ENCODE data around the gene TMEM187. TPM values are rescaled to one million over a fixed set of nuclear protein-coding genes. Genes with fewer than 3 reads are reported as not detected.

Gene TMEM187
- 1.9 TPM for total RNA-seq

GRCh38 chrX:153972368-153973126 lies at the start of gene TMEM187:
Gene TMEM187, plus strand, starts transcription at chrX:153972754. Its CDS starts 9,309 bp downstream, at chrX:153982063.

GRCh38 chrX:153925739-153926551 lies 46.6 kb upstream of the TMEM187 start, which contains the start of gene ARHGAP4:
Gene ARHGAP4, minus strand, starts transcription at chrX:153926264. Its CDS starts 62 bp downstream, at chrX:153926202.

GRCh38 chrX:153934762-153935325 lies 37.7 kb upstream of the TMEM187 start, which contains the start of gene NAA10:
Gene NAA10, minus strand, starts transcription at chrX:153935037. Its CDS starts 133 bp downstream, at chrX:153934904.

GRCh38 chrX:153944140-153944799 lies 28.3 kb upstream of the TMEM187 start, which contains the start of gene RENBP:
Gene RENBP, minus strand, starts transcription at chrX:153944643. Its CDS starts 33 bp downstream, at chrX:153944610.

GRCh38 chrX:153971450-153972367 lies 845 bp upstream of the TMEM187 start, which contains the start of gene HCFC1:
Gene HCFC1, minus strand, starts transcription at chrX:153971818. Its CDS starts 978 bp downstream, at chrX:153970840.

GRCh38 chrX:154019633-154020528 lies 47.3 kb downstream of the TMEM187 start, which contains the start of gene IRAK1:
Gene IRAK1, minus strand, starts transcription at chrX:154019902. Its CDS starts 90 bp downstream, at chrX:154019812.

Small RNA genes lying within 50 kb of the gene (small RNA-seq; reads per million reads assigned to genes)
- gene MIR3202-1 (ENCODE audit: low replicate concordance): not detected

Other genes starting within 250 kb of the TMEM187 start
- 43.8 TPM for gene BCAP31, start 248.4 kb upstream of the TMEM187 start, total RNA-seq
- 8.8 TPM for gene ABCD1, start 247.9 kb upstream of the TMEM187 start, total RNA-seq
- gene PLXNB3, start 208.5 kb upstream of the TMEM187 start, total RNA-seq: 2.8 TPM
- gene SRPK3, start 191.7 kb upstream of the TMEM187 start, total RNA-seq: not detected
- 58.5 TPM for gene IDH3G, start 178.4 kb upstream of the TMEM187 start, total RNA-seq
- gene SSR4, start 178.1 kb upstream of the TMEM187 start, total RNA-seq: 71.7 TPM
- gene PDZD4, start 142.2 kb upstream of the TMEM187 start, total RNA-seq: 151 TPM
- 195 TPM for gene L1CAM, start 86.6 kb upstream of the TMEM187 start, total RNA-seq
- not detected for gene AVPR2, start 68.1 kb upstream of the TMEM187 start, total RNA-seq
- gene ARHGAP4, start 46.5 kb upstream of the TMEM187 start, total RNA-seq: 6.9 TPM
- gene NAA10, start 37.7 kb upstream of the TMEM187 start, total RNA-seq: 37.2 TPM
- 4.1 TPM for gene RENBP, start 28.1 kb upstream of the TMEM187 start, total RNA-seq
- 26.0 TPM for gene HCFC1, start 936 bp upstream of the TMEM187 start, total RNA-seq
- gene IRAK1, start 47.1 kb downstream of the TMEM187 start, total RNA-seq: 12.2 TPM
- gene MECP2, start 125.0 kb downstream of the TMEM187 start, total RNA-seq: 65.7 TPM
- gene OPN1LW, start 171.5 kb downstream of the TMEM187 start, total RNA-seq: not detected
- gene OPN1MW, start 209.8 kb downstream of the TMEM187 start, total RNA-seq: not detected
- not detected for gene OPN1MW2, start 247.0 kb downstream of the TMEM187 start, total RNA-seq

Measured in parietal lobe (tissue), 2 donors.